ENCODE data around the gene CHORDC1. TPM values are rescaled to one million over a fixed set of nuclear protein-coding genes. Genes with fewer than 3 reads are reported as not detected.
"Not testable (repeated sequence)": the region's sequence is repeated elsewhere in the genome, so short reads cannot be mapped to it uniquely, and the experiment has no call there.

Gene CHORDC1
- total RNA-seq, 2 experiments from 2014 or later = 62.6 to 71.0 TPM

- intact Hi-C loops (cut with micrococcal nuclease) = no loop called here
- H3K9me3 Mint-ChIP-seq = no peaks in the 10 kb centered on the region
- CTCF ChIA-PET = no interaction called here
- POLR2A ChIA-PET = no interaction called here
- H3K27ac Mint-ChIP-seq = no peak overlapping the region
- H3K4me1 Mint-ChIP-seq (ENCODE audit: low read depth) = no peaks in the 10 kb centered on the region
- no peak overlapping the region for H3K4me3 Mint-ChIP-seq
- no peaks in the 10 kb centered on the region for H3K36me3 Mint-ChIP-seq
- no peak for DNase-seq
- peaks cover 1% of the 10 kb centered on the region for H3K27me3 Mint-ChIP-seq
Measured at GRCh38 chr11:90171359-90171758, 51.5 kb downstream of the CHORDC1 start.

GRCh38 chr11:90168571-90168970 lies 54.3 kb downstream of the CHORDC1 start:
- H3K27ac Mint-ChIP-seq = no peak overlapping the region
- no peaks in the 10 kb centered on the region for H3K36me3 Mint-ChIP-seq
- no peaks in the 10 kb centered on the region for H3K9me3 Mint-ChIP-seq
- CTCF ChIA-PET = no interaction called here
- DNase-seq = no peak
- peaks cover 7% of the 10 kb centered on the region for H3K27me3 Mint-ChIP-seq
- POLR2A ChIA-PET = no interaction called here
- no peaks in the 10 kb centered on the region for H3K4me1 Mint-ChIP-seq (ENCODE audit: low read depth)
- no peak overlapping the region for H3K4me3 Mint-ChIP-seq
- intact Hi-C loops (cut with micrococcal nuclease) = no loop called here

DNA sequence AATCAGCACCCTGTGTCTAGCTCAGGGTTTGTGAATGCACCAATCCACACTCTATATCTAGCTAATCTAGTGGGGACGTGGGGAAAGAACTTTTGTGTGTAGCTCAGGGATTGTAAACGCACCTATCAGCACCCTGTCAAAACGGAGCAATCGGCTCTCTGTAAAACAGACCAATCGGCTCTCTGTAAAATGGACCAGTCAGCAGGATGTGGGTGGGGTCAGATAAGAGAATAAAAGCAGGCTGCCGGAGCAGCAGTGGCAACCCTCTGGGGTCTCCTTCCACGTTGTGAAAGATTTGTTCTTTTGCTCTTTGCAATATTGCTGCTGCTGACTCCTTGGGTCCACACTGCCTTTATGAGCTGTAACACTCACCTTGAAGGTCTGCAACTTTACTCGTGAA lies 55.1 kb downstream of the CHORDC1 start:
- H3K36me3 Mint-ChIP-seq; H3K4me3 Mint-ChIP-seq; H3K27ac Mint-ChIP-seq; H3K27me3 Mint-ChIP-seq; POLR2A ChIA-PET; intact Hi-C loops (cut with micrococcal nuclease); H3K9me3 Mint-ChIP-seq; CTCF ChIA-PET; DNase-seq; H3K4me1 Mint-ChIP-seq (ENCODE audit: low read depth): not testable (repeated sequence)

- intact Hi-C loops (cut with micrococcal nuclease); H3K4me3 Mint-ChIP-seq; H3K9me3 Mint-ChIP-seq; CTCF ChIA-PET; H3K36me3 Mint-ChIP-seq; POLR2A ChIA-PET; H3K27ac Mint-ChIP-seq; DNase-seq; H3K27me3 Mint-ChIP-seq; H3K4me1 Mint-ChIP-seq (ENCODE audit: low read depth): not testable (repeated sequence)
Measured at GRCh38 chr11:90166982-90167573, 55.8 kb downstream of the CHORDC1 start.

Other genes starting within 250 kb of the CHORDC1 start
- not detected for gene TRIM49C, start 191.9 kb downstream of the CHORDC1 start, total RNA-seq
- not detected for gene UBTFL1, start 137.1 kb downstream of the CHORDC1 start, total RNA-seq
- not detected for gene NAALAD2, start 88.4 kb downstream of the CHORDC1 start, total RNA-seq